ENCODE data around the gene SPATA2. TPM values are rescaled to one million over a fixed set of nuclear protein-coding genes. Genes with fewer than 3 reads are reported as not detected.
A peak's percentile ranks its signal among the peaks of the same experiment; 100 is the strongest.

SPATA2 gene
- total RNA-seq, 1 donor from 2014 or later, result 4.7 TPM

DNA sequence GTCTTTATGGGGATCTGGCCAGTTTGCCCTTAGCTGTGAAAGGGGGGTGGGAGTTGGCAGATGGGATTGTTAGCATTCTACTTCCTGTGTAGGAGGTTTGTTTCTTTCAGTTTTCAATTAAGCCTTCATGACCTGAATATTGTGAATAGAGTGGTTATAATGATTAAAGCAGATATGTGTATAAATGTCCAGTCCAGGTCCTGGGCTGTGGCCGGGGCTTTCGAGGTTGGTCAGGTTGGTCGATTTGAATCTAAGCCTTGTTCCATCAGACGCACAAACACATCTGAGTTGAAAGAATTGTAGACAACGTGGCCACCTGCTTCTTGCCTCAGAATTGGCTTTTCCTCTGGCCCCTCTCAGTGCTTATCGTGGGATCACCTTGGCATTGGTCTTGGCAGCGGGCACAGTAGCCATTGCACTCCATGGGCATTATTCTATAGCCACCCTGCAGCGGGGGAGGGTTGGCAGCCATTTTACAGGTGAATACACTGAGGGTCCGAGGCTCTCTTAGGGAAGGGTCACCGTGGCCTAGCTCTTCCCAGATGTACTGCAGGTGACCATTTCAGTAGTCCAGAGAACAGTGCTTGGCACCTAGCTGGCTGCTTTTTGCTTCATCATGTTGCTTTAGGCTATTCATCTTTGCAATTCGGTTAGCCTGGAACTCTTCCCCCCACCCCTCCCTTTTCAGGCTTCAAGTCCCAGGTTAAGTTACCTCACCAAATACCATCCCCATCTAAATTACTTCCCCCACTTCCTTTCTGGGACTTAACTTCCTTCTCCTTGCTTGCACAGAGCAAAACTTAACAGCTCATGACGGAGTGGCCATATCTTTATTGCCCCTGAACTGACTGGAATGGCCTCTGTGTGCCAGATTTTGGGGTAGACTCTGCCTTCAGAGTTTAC, 21.9 kb upstream of the SPATA2 start:
- peak overlapping the region; percentile 96 for H3K27ac ChIP-seq

DNA sequence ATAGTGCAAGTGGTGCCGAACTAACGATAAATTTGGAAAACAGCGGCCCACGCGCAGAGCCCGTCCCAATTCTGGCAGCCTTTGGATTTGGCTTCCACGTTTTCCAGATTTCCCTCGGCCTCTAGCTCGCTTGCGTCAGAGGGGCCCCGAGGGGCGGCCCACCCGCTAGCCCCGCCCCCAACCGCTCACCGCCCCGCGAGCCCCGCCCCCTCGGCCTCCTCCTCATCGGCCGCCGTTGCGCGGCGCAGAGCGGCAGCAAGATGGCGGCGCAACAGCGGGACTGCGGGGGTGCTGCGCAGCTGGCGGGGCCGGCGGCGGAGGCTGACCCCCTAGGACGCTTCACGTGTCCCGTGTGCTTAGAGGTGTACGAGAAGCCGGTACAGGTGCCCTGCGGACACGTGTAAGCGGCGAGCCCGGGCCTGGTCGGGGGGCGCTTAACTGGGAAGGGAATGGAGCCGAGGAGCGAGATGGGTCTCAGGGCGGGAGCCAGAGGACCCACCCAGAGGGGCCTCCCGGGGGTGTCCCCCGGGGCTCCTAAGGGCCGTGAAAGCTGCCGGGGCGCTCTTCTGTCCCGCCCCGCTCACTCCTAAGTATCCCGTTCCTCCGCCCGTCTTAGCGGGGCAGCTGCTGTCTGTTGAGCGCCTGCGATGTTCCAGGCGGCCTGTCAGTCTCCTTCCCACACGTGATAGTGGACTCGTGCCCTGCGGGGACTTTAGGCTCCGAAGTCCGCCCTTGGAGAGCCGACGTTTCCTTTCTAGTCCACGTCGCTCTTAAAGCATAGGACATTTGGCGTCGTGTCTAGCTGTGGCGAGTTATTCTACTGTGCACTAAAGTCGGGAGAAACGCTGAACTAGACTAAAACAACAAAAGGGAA, 21.1 kb upstream of the SPATA2 start, which contains the start of gene RNF114:
Gene RNF114 (plus strand): TSS at position 245 of the 874 bp plus-strand sequence. CDS start 16 bp downstream, at position 261.
- intact Hi-C loops (cut with DNase I), result no loop called here
- DNase-seq (ENCODE audit: extremely low spot score in 2 of 2), result no peak
- Histone ChIP-seq H3K27me3 (no peaks in the 10 kb centered on the region), H3K36me3 (no peaks in the 10 kb centered on the region), H3K27ac (peak within 1 kb of the TSS; percentile 96), H3K9me3 (no peaks in the 10 kb centered on the region), H3K4me1 (peaks cover 29% of the 10 kb centered on the region), H3K4me3 (peak within 1 kb of the TSS; percentile 73 to 99)
- peak; percentile 37 to 97 for TF ChIP-seq POLR2A (IDR thresholded peaks at IDR 0.05)
- TF ChIP-seq, protein P1, sequence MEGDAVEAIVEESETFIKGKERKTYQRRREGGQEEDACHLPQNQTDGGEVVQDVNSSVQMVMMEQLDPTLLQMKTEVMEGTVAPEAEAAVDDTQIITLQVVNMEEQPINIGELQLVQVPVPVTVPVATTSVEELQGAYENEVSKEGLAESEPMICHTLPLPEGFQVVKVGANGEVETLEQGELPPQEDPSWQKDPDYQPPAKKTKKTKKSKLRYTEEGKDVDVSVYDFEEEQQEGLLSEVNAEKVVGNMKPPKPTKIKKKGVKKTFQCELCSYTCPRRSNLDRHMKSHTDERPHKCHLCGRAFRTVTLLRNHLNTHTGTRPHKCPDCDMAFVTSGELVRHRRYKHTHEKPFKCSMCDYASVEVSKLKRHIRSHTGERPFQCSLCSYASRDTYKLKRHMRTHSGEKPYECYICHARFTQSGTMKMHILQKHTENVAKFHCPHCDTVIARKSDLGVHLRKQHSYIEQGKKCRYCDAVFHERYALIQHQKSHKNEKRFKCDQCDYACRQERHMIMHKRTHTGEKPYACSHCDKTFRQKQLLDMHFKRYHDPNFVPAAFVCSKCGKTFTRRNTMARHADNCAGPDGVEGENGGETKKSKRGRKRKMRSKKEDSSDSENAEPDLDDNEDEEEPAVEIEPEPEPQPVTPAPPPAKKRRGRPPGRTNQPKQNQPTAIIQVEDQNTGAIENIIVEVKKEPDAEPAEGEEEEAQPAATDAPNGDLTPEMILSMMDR (IDR thresholded peaks at IDR 0.05), result no peak
- TF ChIP-seq POLR2AphosphoS5 (IDR thresholded peaks at IDR 0.05; ENCODE audit: insufficient read depth in 1 of 2, low read depth in 1 of 2), result peak; percentile 60 to 99

More for the DNA sequence above, 21.9 kb upstream of the SPATA2 start:
- Histone ChIP-seq H3K4me1 (peaks cover 31% of the 10 kb centered on the region), H3K9me3 (no peaks in the 10 kb centered on the region), H3K4me3 (peak overlapping the region; percentile 73 to 99), H3K27me3 (no peaks in the 10 kb centered on the region), H3K36me3 (peaks cover 0 to 9% of the 10 kb centered on the region in 2 donors)
- intact Hi-C loops (cut with DNase I), result no loop called here
- no peak for DNase-seq (ENCODE audit: extremely low spot score in 2 of 2)
- TF ChIP-seq POLR2A (IDR thresholded peaks at IDR 0.05), result no peak
- TF ChIP-seq POLR2AphosphoS5 (IDR thresholded peaks at IDR 0.05; ENCODE audit: insufficient read depth in 1 of 2, low read depth in 1 of 2), result no peak
- TF ChIP-seq, protein P1 (IDR thresholded peaks at IDR 0.05), result no peak

DNA sequence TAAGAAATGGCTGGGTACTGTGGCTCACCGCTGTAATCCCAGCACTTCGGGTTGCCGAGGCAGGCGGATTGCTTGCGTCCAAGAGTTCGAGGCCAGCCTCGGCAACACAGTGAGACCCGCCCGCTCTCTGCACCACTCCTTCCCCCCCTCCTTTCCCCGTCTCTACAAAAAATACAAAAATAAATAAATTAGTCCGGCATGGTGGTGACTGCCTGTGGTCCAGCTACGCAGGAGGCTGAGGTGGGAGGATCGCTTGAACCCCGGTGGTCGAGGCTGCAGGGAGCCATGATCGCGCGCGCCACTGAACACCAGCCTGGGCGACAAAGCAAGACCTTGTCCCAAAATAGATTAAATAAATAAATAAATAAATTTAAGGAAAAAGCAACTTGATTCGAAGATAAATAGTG, 20.4 kb upstream of the SPATA2 start:
- Histone ChIP-seq H3K36me3 (no peaks in the 10 kb centered on the region), H3K9me3 (no peaks in the 10 kb centered on the region), H3K4me1 (peaks cover 29% of the 10 kb centered on the region), H3K27ac (peak overlapping the region; percentile 96), H3K27me3 (no peaks in the 10 kb centered on the region), H3K4me3 (peak overlapping the region; percentile 73 to 99)
- TF ChIP-seq, protein P1 (IDR thresholded peaks at IDR 0.05), result no peak
- TF ChIP-seq POLR2AphosphoS5 (IDR thresholded peaks at IDR 0.05; ENCODE audit: insufficient read depth in 1 of 2, low read depth in 1 of 2) (no peak), POLR2A (IDR thresholded peaks at IDR 0.05) (no peak)
- DNase-seq (ENCODE audit: extremely low spot score in 2 of 2), result no peak
- intact Hi-C loops (cut with DNase I), result no loop called here

DNA sequence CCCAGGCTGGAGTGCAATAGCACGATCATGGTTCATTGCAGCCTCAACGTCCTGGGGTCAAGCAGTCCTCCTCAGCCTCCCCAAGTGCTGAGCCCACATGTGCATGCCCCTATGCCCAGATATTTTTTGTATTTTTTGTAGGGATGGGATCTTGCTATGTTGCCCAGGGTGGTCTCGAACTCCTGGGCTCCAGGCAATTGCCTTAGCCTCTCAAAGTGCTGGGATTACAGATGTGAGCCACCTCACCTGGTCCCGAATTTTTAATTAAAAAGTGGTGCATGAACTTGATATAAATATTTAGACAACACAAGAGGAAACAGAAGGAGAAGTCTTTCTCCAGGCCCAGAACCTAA, 13.8 kb upstream of the SPATA2 start:
- Histone ChIP-seq H3K4me3 (no peak overlapping the region), H3K27me3 (no peaks in the 10 kb centered on the region), H3K27ac (no peak overlapping the region), H3K4me1 (no peaks in the 10 kb centered on the region), H3K9me3 (no peaks in the 10 kb centered on the region), H3K36me3 (no peaks in the 10 kb centered on the region)
- intact Hi-C loops (cut with DNase I), result loop anchor here (10.0 kb wide), 1 partner anchor 304 kb away; no protein-coding TSS in a partner anchor
- DNase-seq (ENCODE audit: extremely low spot score in 2 of 2), result no peak
- TF ChIP-seq, protein P1 (IDR thresholded peaks at IDR 0.05), result no peak
- TF ChIP-seq POLR2AphosphoS5 (IDR thresholded peaks at IDR 0.05; ENCODE audit: insufficient read depth in 1 of 2, low read depth in 1 of 2) (no peak), POLR2A (IDR thresholded peaks at IDR 0.05) (no peak)
